Vagina (tissue), 2 donors: ENCODE measurements around the gene MRGPRX1. TPM values are rescaled to one million over a fixed set of nuclear protein-coding genes. Genes with fewer than 3 reads are reported as not detected.

Experiments used
- DNase-seq, 2 donors: peaks; one replicate each; pipeline ENCODE4 v3.0.0-alpha.2; 2017; ENCODE audit errors: extremely low spot score in 2 of 2
- H3K27ac ChIP-seq: fragments of 200-600 bp; sonication (generic); one replicate; pipeline ENCODE4 v1.5.1; 2019
- H3K27me3 ChIP-seq: fragments of 200-600 bp; sonication (generic); one replicate; pipeline ENCODE4 v1.5.1; 2019
- H3K36me3 ChIP-seq, 2 donors: fragments of 200-600 bp; sonication (generic); one replicate each; pipeline ENCODE4 v1.5.1; 2017 to 2019
- H3K4me1 ChIP-seq: fragments of 200-600 bp; sonication (generic); one replicate; pipeline ENCODE4 v1.5.1; 2019
- H3K4me3 ChIP-seq, 2 donors: fragments of 200-600 bp; sonication (generic); 1 replicate in 1 of 2; 2 replicates in 1 of 2; pipeline ENCODE4 v1.5.1; 2016 to 2019
- H3K9me3 ChIP-seq: fragments of 200-600 bp; sonication (generic); one replicate; pipeline ENCODE4 v1.5.1; 2019
- CTCF ChIP-seq, 3 experiments: fragments of 450-650 bp in 2 of 3; fragments of 200-600 bp in 1 of 3; sonication (generic) in 1 of 3; IDR thresholded peaks; one replicate each; pipeline ENCODE4 v1.5.1; 2017 to 2019; ENCODE audit warnings: antibody characterized with exemption in 3 of 3, mild to moderate bottlenecking in 2 of 3, moderate library complexity in 2 of 3
- POLR2A ChIP-seq, 2 donors: fragments of 450-650 bp; IDR thresholded peaks; one replicate each; pipeline ENCODE4 v1.6.1; 2017; ENCODE audit warnings: antibody characterized with exemption in 2 of 2, mild to moderate bottlenecking in 2 of 2, moderate library complexity in 2 of 2
- POLR2AphosphoS5 ChIP-seq, 2 donors: sonication (generic); formaldehyde crosslinking; IDR thresholded peaks; one replicate each; pipeline ENCODE4 v1.9.0; 2017; ENCODE audit warnings: antibody characterized with exemption in 2 of 2, mild to moderate bottlenecking in 2 of 2, low read depth in 1 of 2; ENCODE audit not compliant: insufficient read depth in 1 of 2
- intact Hi-C: fragments of 100-400 bp; cut with DNase I; formaldehyde crosslinking; loops from one replicate; pipeline ENCODE4 v1.15.1; 2023
- total RNA-seq: library from RNA; depleted of rRNA; stranded (reverse); fragments of >200 nt; gene quantifications from one replicate; pipeline ENCODE4 v1.2.3, GENCODE V29; 2016

MRGPRX1 gene
- total RNA-seq, 1 donor from 2014 or later: not detected

- H3K36me3 ChIP-seq: no peaks in the 10 kb centered on the region
- intact Hi-C loops: no loop called here
- no peaks in the 10 kb centered on the region for H3K9me3 ChIP-seq
- H3K4me1 ChIP-seq: no peaks in the 10 kb centered on the region
- H3K27ac ChIP-seq: no peak overlapping the region
- H3K4me3 ChIP-seq: no peak overlapping the region
- no peak for DNase-seq
- TF ChIP-seq POLR2AphosphoS5 (IDR thresholded peaks at IDR 0.05; ENCODE audit: insufficient read depth in 1 of 2, low read depth in 1 of 2) (no peak), CTCF (IDR thresholded peaks at IDR 0.05) (no peak), POLR2A (IDR thresholded peaks at IDR 0.05) (no peak)
- H3K27me3 ChIP-seq: no peaks in the 10 kb centered on the region
These were observed 33.1 kb upstream of the MRGPRX1 start for GRCh38 chr11:18972336-18972735.

DNA sequence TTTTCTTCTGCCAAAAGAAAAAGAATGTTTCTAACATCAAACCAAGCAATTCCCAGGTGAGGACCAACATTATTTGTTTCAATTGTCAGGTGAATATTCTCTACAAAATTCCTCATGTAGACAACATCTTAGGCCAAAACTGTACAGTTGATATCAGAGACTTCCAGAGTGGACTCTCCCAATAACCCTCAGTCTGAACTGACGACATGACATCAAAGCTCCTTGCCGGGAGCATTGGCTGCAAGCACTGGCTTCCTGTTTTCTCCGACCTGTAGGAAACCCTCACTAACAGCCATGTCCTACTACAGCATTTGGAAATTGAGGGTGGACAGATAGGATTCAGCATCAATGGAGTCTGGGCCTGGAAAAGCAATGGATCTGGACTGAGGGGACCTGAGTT lies 30.5 kb upstream of the MRGPRX1 start:
- Histone ChIP-seq H3K4me3 (no peak overlapping the region), H3K27me3 (no peaks in the 10 kb centered on the region), H3K4me1 (no peaks in the 10 kb centered on the region), H3K36me3 (no peaks in the 10 kb centered on the region), H3K27ac (no peak overlapping the region), H3K9me3 (no peaks in the 10 kb centered on the region)
- TF ChIP-seq POLR2AphosphoS5 (IDR thresholded peaks at IDR 0.05; ENCODE audit: insufficient read depth in 1 of 2, low read depth in 1 of 2): no peak
- TF ChIP-seq CTCF (IDR thresholded peaks at IDR 0.05): no peak
- no peak for TF ChIP-seq POLR2A (IDR thresholded peaks at IDR 0.05)
- intact Hi-C loops: no loop called here
- DNase-seq: no peak

GRCh38 chr11:18958221-18958910 lies 19.2 kb upstream of the MRGPRX1 start:
- no peaks in the 10 kb centered on the region for H3K27me3 ChIP-seq
- TF ChIP-seq POLR2A (IDR thresholded peaks at IDR 0.05) (no peak), CTCF (IDR thresholded peaks at IDR 0.05) (no peak), POLR2AphosphoS5 (IDR thresholded peaks at IDR 0.05; ENCODE audit: insufficient read depth in 1 of 2, low read depth in 1 of 2) (no peak)
- intact Hi-C loops: no loop called here
- H3K4me3 ChIP-seq: no peak overlapping the region
- no peak overlapping the region for H3K27ac ChIP-seq
- DNase-seq: no peak
- no peaks in the 10 kb centered on the region for H3K4me1 ChIP-seq
- no peaks in the 10 kb centered on the region for H3K36me3 ChIP-seq
- no peaks in the 10 kb centered on the region for H3K9me3 ChIP-seq

GRCh38 chr11:18956630-18957029 lies 17.4 kb upstream of the MRGPRX1 start:
- no peaks in the 10 kb centered on the region for H3K27me3 ChIP-seq
- DNase-seq: no peak
- H3K36me3 ChIP-seq: no peaks in the 10 kb centered on the region
- no peak overlapping the region for H3K27ac ChIP-seq
- no peaks in the 10 kb centered on the region for H3K9me3 ChIP-seq
- no peaks in the 10 kb centered on the region for H3K4me1 ChIP-seq
- TF ChIP-seq CTCF (IDR thresholded peaks at IDR 0.05) (no peak), POLR2AphosphoS5 (IDR thresholded peaks at IDR 0.05; ENCODE audit: insufficient read depth in 1 of 2, low read depth in 1 of 2) (no peak), POLR2A (IDR thresholded peaks at IDR 0.05) (no peak)
- H3K4me3 ChIP-seq: no peak overlapping the region
- intact Hi-C loops: no loop called here

DNA sequence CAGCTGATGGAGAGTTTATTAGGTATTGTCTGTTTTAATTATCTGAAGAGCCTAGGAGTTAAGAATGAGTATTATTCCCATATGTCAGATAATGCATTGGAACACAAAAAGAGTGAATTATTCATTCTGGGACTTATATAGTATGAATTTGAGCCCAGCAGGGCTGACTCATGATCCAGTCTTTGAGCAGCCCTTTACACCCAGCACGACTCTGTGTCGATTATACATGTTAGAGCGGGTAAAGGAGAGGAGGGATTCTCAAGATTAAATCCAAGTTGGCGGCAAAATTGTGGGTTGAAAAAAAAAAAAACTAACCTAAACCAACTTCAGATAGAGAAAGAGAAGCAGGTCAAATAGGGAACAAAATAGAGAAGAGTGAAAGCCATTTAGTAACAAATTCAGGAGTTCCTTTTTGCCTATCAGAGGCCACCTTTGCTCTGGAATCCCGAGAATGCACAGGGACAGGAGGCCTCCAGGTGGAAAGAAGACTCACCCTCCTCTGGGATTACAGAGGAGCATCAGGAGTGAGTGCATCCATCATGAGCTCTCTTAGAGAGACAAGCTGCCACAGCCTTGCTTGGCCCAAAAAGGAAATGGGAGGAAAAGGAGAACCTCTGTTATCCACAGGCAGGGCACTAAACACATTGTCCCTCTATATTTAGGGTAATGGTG lies 3.1 kb downstream of the MRGPRX1 start:
- TF ChIP-seq POLR2AphosphoS5 (IDR thresholded peaks at IDR 0.05; ENCODE audit: insufficient read depth in 1 of 2, low read depth in 1 of 2) (no peak), POLR2A (IDR thresholded peaks at IDR 0.05) (no peak), CTCF (IDR thresholded peaks at IDR 0.05) (no peak)
- H3K9me3 ChIP-seq: no peaks in the 10 kb centered on the region
- no peak overlapping the region for H3K4me3 ChIP-seq
- H3K27ac ChIP-seq: no peak overlapping the region
- no peaks in the 10 kb centered on the region for H3K36me3 ChIP-seq
- H3K4me1 ChIP-seq: no peaks in the 10 kb centered on the region
- DNase-seq: no peak
- no peaks in the 10 kb centered on the region for H3K27me3 ChIP-seq
- intact Hi-C loops: no loop called here
